Fibroblast of the aortic adventitia (primary cell): Measurements from ENCODE around the gene CDPF1. TPM values are rescaled to one million over a fixed set of nuclear protein-coding genes. Genes with fewer than 3 reads are reported as not detected.

Experiments used
- DNase-seq: peaks from one replicate; pipeline ENCODE4 v3.0.0-alpha.2; 2010; ENCODE audit warnings: low read depth
- H3K4me3 ChIP-seq: 2 replicates; pipeline ENCODE4 v1.5.1; 2011; ENCODE audit warnings: low read depth, mild to moderate bottlenecking, control low read depth, low read length, moderate library complexity
- total RNA-seq: library from RNA; depleted of rRNA; stranded (reverse); fragments of >200 nt; gene quantifications from 2 replicates; pipeline ENCODE4 v1.2.3, GENCODE V29; 2012; ENCODE audit warnings: low replicate concordance
- TF ChIP-seq, protein P1 (sequence below): IDR thresholded peaks from 2 replicates; pipeline ENCODE4 v1.5.1; 2011; ENCODE audit warnings: mild to moderate bottlenecking, low read length, control low read depth, inconsistent platforms; ENCODE audit not compliant: insufficient read depth

Gene CDPF1
- total RNA-seq, 1 donor = 7.7 TPM

DNA sequence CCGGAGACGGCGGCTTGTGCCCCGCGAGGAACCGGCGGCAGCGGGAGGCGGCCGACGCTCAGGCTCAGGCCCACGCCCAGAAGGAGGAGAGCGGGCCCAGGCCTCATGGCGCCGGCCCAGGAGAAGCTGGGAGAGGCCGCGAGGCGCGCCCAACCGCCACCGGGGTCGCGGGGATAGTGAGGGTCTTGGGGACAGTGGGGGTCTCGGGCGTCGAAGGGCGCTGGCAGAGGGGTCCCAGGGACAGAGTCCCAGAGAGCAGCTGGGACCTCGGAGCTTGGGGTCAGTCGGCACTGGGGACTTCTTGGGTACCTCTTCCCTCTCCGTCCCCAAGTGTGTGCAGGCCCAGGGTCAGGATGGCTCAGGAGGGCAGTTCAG lies 13.1 kb upstream of the CDPF1 start, which contains the start of gene PKDREJ:
Gene PKDREJ (minus strand): TSS at position 128 of the 375 bp plus-strand sequence. CDS start 21 bp downstream, at position 107.
- no peak within 1 kb of the TSS for H3K4me3 ChIP-seq
- TF ChIP-seq, protein P1, sequence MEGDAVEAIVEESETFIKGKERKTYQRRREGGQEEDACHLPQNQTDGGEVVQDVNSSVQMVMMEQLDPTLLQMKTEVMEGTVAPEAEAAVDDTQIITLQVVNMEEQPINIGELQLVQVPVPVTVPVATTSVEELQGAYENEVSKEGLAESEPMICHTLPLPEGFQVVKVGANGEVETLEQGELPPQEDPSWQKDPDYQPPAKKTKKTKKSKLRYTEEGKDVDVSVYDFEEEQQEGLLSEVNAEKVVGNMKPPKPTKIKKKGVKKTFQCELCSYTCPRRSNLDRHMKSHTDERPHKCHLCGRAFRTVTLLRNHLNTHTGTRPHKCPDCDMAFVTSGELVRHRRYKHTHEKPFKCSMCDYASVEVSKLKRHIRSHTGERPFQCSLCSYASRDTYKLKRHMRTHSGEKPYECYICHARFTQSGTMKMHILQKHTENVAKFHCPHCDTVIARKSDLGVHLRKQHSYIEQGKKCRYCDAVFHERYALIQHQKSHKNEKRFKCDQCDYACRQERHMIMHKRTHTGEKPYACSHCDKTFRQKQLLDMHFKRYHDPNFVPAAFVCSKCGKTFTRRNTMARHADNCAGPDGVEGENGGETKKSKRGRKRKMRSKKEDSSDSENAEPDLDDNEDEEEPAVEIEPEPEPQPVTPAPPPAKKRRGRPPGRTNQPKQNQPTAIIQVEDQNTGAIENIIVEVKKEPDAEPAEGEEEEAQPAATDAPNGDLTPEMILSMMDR = no peak
- DNase-seq = no peak

DNA sequence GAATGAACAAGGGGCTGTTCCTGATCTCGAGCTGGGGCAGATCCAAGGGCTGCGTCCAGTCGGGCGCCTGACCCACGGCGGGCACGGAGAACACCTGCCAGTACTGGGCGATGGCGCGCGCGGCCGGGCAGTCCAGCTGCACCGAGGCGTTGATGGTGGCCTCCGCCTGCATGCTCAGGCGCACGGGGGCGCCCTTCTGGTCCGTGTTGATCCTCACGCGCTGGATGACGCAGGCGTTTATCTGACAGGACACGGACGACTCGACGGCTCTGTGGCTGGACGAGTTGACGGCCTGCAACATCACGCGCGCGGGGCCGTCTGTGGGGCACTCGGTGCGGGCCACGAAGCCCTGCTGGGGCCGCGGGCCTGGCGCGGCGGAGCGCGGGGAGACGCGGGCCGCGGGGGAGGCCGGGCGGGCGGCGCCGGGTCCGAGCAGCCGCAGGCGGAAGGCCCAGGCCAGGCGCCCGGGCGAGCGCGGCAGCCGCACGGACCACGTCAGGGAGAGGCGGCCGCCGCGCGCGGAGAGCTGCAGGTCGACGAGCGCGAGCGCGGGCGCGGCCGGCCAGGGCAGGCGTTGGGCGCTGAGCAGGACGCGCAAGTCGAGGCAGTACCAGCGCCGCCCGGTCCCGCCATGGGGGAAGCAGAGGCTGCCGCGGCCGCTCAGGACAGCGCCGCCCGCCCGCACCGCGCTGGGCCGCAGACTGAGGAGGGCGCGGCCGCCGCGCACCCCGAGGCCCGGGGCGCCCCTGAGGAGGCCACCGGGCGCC lies 12.5 kb upstream of the CDPF1 start:
- TF ChIP-seq, protein P1 = no peak
- DNase-seq = peak; percentile 29
- H3K4me3 ChIP-seq = no peak overlapping the region

DNA sequence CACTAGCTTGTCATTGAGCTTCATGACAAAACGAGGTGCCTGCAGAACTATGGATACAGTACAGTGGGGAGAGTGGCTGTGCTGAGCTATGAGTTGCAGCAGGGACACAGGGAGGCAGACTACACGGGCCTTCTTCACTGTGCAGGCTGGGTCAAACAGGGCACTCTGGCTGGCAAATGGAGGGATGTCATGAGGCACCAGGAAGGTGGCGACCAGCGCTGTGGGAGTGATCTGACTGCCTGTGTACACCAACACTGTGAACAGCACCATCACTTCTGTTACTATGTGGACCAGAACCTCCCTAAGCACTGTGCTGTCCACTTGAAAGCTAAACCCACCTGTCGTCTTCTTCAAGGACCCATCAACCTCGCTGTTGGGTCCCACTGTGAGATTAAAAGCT lies 9.9 kb upstream of the CDPF1 start:
- no peak overlapping the region for H3K4me3 ChIP-seq
- no peak for DNase-seq
- TF ChIP-seq, protein P1 = no peak

DNA sequence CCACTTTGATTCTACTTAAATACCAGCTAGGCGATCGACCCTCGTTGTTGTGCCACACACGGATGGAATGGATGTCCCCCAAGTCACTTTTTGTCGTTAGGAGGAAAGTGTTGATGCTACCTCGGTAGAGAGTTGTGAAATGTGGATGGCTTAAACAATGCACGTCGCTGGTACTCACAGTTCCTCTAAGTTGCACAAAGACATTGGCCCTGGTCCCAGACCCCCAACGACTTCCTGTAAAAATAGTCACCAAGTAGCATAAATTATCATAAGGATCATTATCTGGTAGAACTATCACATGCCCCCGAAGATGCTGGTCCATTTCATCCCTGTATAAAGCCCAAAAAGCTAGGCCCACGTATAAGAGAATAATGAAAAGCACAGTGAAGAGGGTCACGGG lies 9.3 kb upstream of the CDPF1 start:
- TF ChIP-seq, protein P1 = no peak
- DNase-seq = no peak

DNA sequence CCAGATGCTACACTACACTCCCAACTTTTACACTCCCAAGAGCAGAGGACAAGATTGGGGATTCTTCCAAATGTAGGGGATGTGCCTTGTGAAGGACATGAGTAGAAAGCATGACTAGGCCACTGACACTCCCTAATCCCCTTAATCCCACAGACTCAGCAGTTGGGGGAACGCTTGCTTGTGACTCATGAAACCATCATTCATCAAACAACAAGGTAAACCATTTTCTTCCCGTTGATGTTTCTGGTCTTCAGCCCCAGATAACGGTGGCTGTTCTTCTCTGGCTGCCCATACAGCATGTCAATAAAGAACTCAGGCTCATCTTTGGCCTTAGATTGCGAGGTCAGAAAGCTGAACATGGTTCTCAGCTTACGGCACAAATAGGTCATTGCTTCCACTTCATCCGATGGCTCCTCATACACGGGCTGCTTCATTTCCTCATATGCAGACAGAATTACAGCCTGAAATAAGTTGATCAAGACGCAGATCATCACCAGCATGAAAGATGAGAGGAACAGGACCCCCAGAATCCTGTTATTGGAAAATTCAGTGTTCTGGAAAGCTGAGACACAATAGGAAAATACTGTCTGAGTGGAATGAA lies 6.4 kb upstream of the CDPF1 start:
- no peak for DNase-seq
- H3K4me3 ChIP-seq = no peak overlapping the region
- TF ChIP-seq, protein P1 = no peak

More for the DNA sequence above, 9.3 kb upstream of the CDPF1 start:
- no peak overlapping the region for H3K4me3 ChIP-seq

DNA sequence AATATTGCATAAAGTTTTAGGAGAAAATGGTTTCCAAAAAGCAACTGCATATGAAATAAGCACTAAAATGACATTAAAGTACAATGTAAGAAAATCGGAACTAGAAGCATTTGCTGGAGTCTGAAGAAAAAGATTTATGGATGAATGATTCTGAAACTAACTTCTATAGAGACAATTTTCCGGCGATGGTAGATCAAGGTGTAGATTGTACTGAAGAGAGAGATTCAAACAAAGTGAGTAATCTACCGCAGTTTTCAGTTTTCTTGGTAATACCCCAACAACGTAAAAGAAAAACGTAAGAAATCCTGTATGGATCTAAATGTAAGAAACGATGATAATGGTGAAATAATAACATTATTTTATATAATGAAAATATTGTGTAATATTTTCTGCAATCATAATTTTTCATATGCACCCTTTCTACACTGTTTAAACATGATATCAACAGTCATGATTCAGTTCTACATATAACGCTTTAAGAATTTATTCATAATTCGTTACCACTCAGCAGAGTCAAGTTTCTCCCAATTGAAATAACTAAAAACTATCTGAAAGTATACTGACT lies 1.8 kb upstream of the CDPF1 start:
- no peak overlapping the region for H3K4me3 ChIP-seq
- DNase-seq = no peak
- TF ChIP-seq, protein P1 = no peak
